Right lobe of liver (tissue), 6 donors: ENCODE measurements around the gene PUM2. TPM values are rescaled to one million over a fixed set of nuclear protein-coding genes. Genes with fewer than 3 reads are reported as not detected.

Source experiments
- ATAC-seq, 4 donors: fragments of 200-7000 bp; cut with Tn5 transposase; one replicate each; pipeline ENCODE4 v1.9.1; 2020; ENCODE audit warnings: mild to moderate bottlenecking in 4 of 4, moderate library complexity in 4 of 4
- DNase-seq, 3 donors: peaks; one replicate each; pipeline ENCODE4 v3.0.0-alpha.2; 2020
- H3K27ac ChIP-seq, 3 donors: fragments of 200-600 bp; one replicate each; pipeline ENCODE4 v1.8.0; 2022
- H3K27me3 ChIP-seq, 2 donors: fragments of 200-600 bp; one replicate each; pipeline ENCODE4 v1.8.0; 2022
- H3K36me3 ChIP-seq, 4 donors: fragments of 200-600 bp; sonication (generic) in 1 of 4; one replicate each; pipeline versions ENCODE4 v1.5.1 to v1.8.0; 2017 to 2022; ENCODE audit warnings: control low read depth in 1 of 4
- H3K4me1 ChIP-seq, 4 donors: fragments of 200-600 bp; sonication (generic) in 1 of 4; one replicate each; pipeline versions ENCODE4 v1.5.1 to v1.8.0; 2017 to 2022; ENCODE audit warnings: control low read depth in 1 of 4
- H3K4me3 ChIP-seq, 3 donors: fragments of 200-600 bp; one replicate each; pipeline ENCODE4 v1.8.0; 2022
- H3K9me3 ChIP-seq, 4 donors: fragments of 200-600 bp; sonication (generic) in 1 of 4; one replicate each; pipeline versions ENCODE4 v1.5.1 to v1.8.0; 2017 to 2022; ENCODE audit warnings: control low read depth in 1 of 4
- POLR2A ChIP-seq: fragments of 450-650 bp; IDR thresholded peaks from one replicate; pipeline ENCODE4 v1.6.1; 2017; ENCODE audit warnings: antibody characterized with exemption, mild to moderate bottlenecking
- WGBS: methylation state at CpG from one replicate; pipeline ENCODE4 v1.1.6; 2018; ENCODE audit warnings: low coverage, low lambda C conversion rate; ENCODE audit not compliant: insufficient coverage; ENCODE audit errors: missing lambda C conversion rate; 5-methylcytosine and 5-hydroxymethylcytosine counted together
- intact Hi-C, 2 donors: fragments of 100-400 bp; cut with DNase I; formaldehyde crosslinking; loops; one replicate each; pipeline versions ENCODE4 v1.11.2 to v1.14.1; 2022
- small RNA-seq, 2 experiments: library from RNA; depleted of rRNA; stranded (forward); fragments of <200 nt; gene quantifications; one replicate each; pipeline ENCODE3, GENCODE V24; 2016
- total RNA-seq, 6 experiments: library from RNA; depleted of rRNA in 2 of 6; stranded (reverse); fragments of >200 nt in 2 of 6; fragmentation: NEBNext Ultra II Directional in 3 of 6; extraction: Animal tissue kit (Norgen Biotek cat#: 25700) in 3 of 6; gene quantifications; one replicate each; pipeline versions ENCODE4 v1.1.0 to v1.2.4, GENCODE V29; 2016 to 2023
- TF ChIP-seq, protein P1 (sequence below), 4 donors: fragments of 200-600 bp in 3 of 4; fragments of 450-650 bp in 1 of 4; IDR thresholded peaks; one replicate each; pipeline versions ENCODE4 v1.5.1 to v1.8.0; 2016 to 2022; ENCODE audit warnings: antibody characterized with exemption in 4 of 4, mild to moderate bottlenecking in 2 of 4
- donor health status: DM: no; HTN: yes; CAD: no.
- donor health status: DM: no; HTN: no; CAD: no.
- donor health status: DM: no; HTN: no; CAD: no.
- donor health status: DM: no; HTN: yes; CAD: no.
- donor health status: DM: no; HTN: yes; CAD: no.

Gene PUM2
- total RNA-seq, 6 experiments from 2014 or later: 31.3 to 62.2 (median 51.5) TPM

DNA sequence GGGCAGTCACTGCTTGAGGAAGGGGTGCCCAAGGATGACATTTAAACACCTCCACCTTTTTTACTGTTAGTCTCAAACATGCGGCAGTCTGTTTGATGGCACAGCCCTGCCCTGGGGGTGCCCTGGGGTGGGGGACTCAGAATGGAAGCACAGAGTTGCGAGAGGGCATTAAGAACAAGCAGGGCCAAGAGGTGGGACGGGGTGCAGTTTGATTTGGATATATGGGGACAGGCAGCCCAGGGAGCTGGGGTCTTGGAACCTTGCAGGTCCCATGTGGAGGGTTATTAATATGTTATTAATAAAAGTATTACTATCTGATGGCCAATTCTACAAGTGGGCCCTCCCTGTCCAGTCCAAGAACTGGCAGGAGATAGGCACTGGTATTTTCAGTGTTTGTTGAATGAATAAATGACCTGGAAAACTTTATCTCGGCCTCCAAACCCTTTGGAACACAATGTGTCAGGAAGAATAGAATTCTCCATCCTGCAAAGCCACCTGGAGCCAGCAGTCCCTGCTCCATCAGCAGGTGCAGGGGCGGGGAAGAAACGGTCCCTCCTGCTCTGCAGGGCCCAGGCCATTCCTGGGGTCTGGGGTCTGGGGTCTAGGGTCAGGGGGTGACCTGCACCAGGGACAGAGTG lies 150.9 kb downstream of the PUM2 start:
- no peak for DNase-seq
- H3K27ac ChIP-seq: peak overlapping the region in 2 of 3 donors; percentile 14 to 99
- ATAC-seq: no peak
- H3K27me3 ChIP-seq: no peaks in the 10 kb centered on the region
- no peak overlapping the region for H3K4me3 ChIP-seq
- peaks cover 0 to 34% (median 5%) of the 10 kb centered on the region in 4 donors for H3K36me3 ChIP-seq
- intact Hi-C loops: no loop called here
- TF ChIP-seq, protein P1, sequence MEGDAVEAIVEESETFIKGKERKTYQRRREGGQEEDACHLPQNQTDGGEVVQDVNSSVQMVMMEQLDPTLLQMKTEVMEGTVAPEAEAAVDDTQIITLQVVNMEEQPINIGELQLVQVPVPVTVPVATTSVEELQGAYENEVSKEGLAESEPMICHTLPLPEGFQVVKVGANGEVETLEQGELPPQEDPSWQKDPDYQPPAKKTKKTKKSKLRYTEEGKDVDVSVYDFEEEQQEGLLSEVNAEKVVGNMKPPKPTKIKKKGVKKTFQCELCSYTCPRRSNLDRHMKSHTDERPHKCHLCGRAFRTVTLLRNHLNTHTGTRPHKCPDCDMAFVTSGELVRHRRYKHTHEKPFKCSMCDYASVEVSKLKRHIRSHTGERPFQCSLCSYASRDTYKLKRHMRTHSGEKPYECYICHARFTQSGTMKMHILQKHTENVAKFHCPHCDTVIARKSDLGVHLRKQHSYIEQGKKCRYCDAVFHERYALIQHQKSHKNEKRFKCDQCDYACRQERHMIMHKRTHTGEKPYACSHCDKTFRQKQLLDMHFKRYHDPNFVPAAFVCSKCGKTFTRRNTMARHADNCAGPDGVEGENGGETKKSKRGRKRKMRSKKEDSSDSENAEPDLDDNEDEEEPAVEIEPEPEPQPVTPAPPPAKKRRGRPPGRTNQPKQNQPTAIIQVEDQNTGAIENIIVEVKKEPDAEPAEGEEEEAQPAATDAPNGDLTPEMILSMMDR (IDR thresholded peaks at IDR 0.05): no peak
- TF ChIP-seq POLR2A: no peak
- no peaks in the 10 kb centered on the region for H3K9me3 ChIP-seq
- 52% methylated on average over 6 of the region's 6 CpGs for WGBS
- H3K4me1 ChIP-seq: peaks cover 0 to 80% (median 37%) of the 10 kb centered on the region in 4 donors

- WGBS: 40% methylated on average over 13 of the region's 14 CpGs
- H3K4me3 ChIP-seq: no peak overlapping the region
- H3K36me3 ChIP-seq: peaks cover 0 to 26% (median 5%) of the 10 kb centered on the region in 4 donors
- peaks cover 0 to 80% (median 38%) of the 10 kb centered on the region in 4 donors for H3K4me1 ChIP-seq
- peak; percentile 1 to 7 (median 3) for ATAC-seq
- TF ChIP-seq, protein P1 (IDR thresholded peaks at IDR 0.05): no peak
- no peak for TF ChIP-seq POLR2A
- no peaks in the 10 kb centered on the region for H3K27me3 ChIP-seq
- no peaks in the 10 kb centered on the region for H3K9me3 ChIP-seq
- H3K27ac ChIP-seq: peak overlapping the region in 2 of 3 donors; percentile 25 to 99
- intact Hi-C loops: no loop called here
- peak in 1 of 3 donors; percentile 70 for DNase-seq
Observed at GRCh38 chr2:20198796-20199632, 151.6 kb downstream of the PUM2 start.

Small RNA genes lying within 50 kb of the gene (small RNA-seq; reads per million reads assigned to genes)
- gene RNU7-113P: 0 to 0.10 reads per million in 2 experiments

Other genes with a start within 250 kb of the PUM2 start
- gene SDC1, start 125.7 kb downstream of the PUM2 start, total RNA-seq: 100 to 1,000 TPM; 260 to 452 (median 415) TPM
- gene RHOB, start 96.2 kb upstream of the PUM2 start, total RNA-seq: 100 to 1,000 TPM; 185 to 656 (median 388) TPM